Sigmoid colon (tissue), 7 donors: ENCODE results near the gene MORN4. TPM values are rescaled to one million over a fixed set of nuclear protein-coding genes. Genes with fewer than 3 reads are reported as not detected.

Experiments used
- DNase-seq: peaks from one replicate; pipeline ENCODE4 v3.0.0-alpha.2; 2019
- H3K27ac ChIP-seq, 4 donors: fragments of 200-600 bp; sonication (generic); one replicate each; pipeline ENCODE4 v1.5.1; 2016 to 2019; ENCODE audit warnings: mild to moderate bottlenecking in 1 of 4
- H3K27me3 ChIP-seq, 3 donors: fragments of 200-600 bp; sonication (generic); one replicate each; pipeline ENCODE4 v1.5.1; 2019; ENCODE audit warnings: mild to moderate bottlenecking in 1 of 3
- H3K36me3 ChIP-seq, 4 donors: fragments of 200-600 bp; sonication (generic); one replicate each; pipeline ENCODE4 v1.5.1; 2016 to 2019
- H3K4me1 ChIP-seq, 4 donors: fragments of 200-600 bp; sonication (generic); one replicate each; pipeline ENCODE4 v1.5.1; 2017 to 2019
- H3K4me3 ChIP-seq, 4 donors: fragments of 200-600 bp; sonication (generic); one replicate each; pipeline ENCODE4 v1.5.1; 2017 to 2019; ENCODE audit warnings: mild to moderate bottlenecking in 2 of 4, moderate library complexity in 1 of 4
- H3K9me3 ChIP-seq, 4 donors: fragments of 200-600 bp in 3 of 4; sonication (generic) in 3 of 4; one replicate each; pipeline versions ENCODE4 v1.5.1 to v1.6.1; 2013 to 2019
- CTCF ChIP-seq, 4 experiments: fragments of 450-650 bp in 3 of 4; fragments of 200-600 bp in 1 of 4; IDR thresholded peaks; one replicate each; pipeline ENCODE4 v1.5.1; 2016 to 2019; ENCODE audit warnings: antibody characterized with exemption in 4 of 4, mild to moderate bottlenecking in 3 of 4, moderate library complexity in 2 of 4
- EP300 ChIP-seq, 4 donors: sonication (generic); formaldehyde crosslinking; IDR thresholded peaks; one replicate each; pipeline ENCODE4 v1.6.1; 2017; ENCODE audit warnings: antibody characterized with exemption in 4 of 4
- POLR2A ChIP-seq, 2 donors: fragments of 450-650 bp; IDR thresholded peaks; one replicate each; pipeline ENCODE4 v1.6.1; 2016; ENCODE audit warnings: antibody characterized with exemption in 2 of 2, mild to moderate bottlenecking in 2 of 2, moderate library complexity in 2 of 2
- POLR2AphosphoS5 ChIP-seq, 4 donors: sonication (generic); formaldehyde crosslinking; IDR thresholded peaks; one replicate each; pipeline ENCODE4 v1.6.1; 2017; ENCODE audit warnings: antibody characterized with exemption in 4 of 4
- WGBS, 2 donors: extraction: QIAGEN DNeasy Blood & Tissue Kit; methylation state at CpG; one replicate each; pipeline ENCODE4 v1.1.7; 2013; 5-methylcytosine and 5-hydroxymethylcytosine counted together
- intact Hi-C: fragments of 100-400 bp; cut with DNase I; formaldehyde crosslinking; loops from one replicate; pipeline ENCODE4 v1.15.1; 2023
- polyA plus RNA-seq, 3 donors: library from polyadenylated mRNA; stranded (reverse); fragments of 200-250 nt; gene quantifications; one replicate each; pipeline ENCODE4 v1.2.3, GENCODE V29; 2013
- total RNA-seq, 4 donors: library from RNA; depleted of rRNA; stranded (reverse); fragments of >200 nt; gene quantifications; one replicate each; pipeline ENCODE4 v1.1.0, GENCODE V29; 2016
- donor health status: healthy with polysubstance abuse.
- donor health status: Bipolar disorder and iron deficiency.
- donor health status: healthy.

Gene MORN4
- total and polyA plus RNA-seq, 7 donors, result 0.83 to 23.4 (median 2.5) TPM

- H3K9me3 ChIP-seq, result no peaks in the 10 kb centered on the region
- no peak overlapping the region for H3K4me3 ChIP-seq
- no peak for TF ChIP-seq POLR2A (IDR thresholded peaks at IDR 0.05)
- no peak for TF ChIP-seq POLR2AphosphoS5 (IDR thresholded peaks at IDR 0.05)
- no peak for TF ChIP-seq EP300 (IDR thresholded peaks at IDR 0.05)
- TF ChIP-seq CTCF (IDR thresholded peaks at IDR 0.05), result no peak
- H3K27me3 ChIP-seq, result no peaks in the 10 kb centered on the region
- intact Hi-C loops, result no loop called here
- WGBS, 2 donors, result 94% methylated on average over 19 of the region's 19 CpGs
- no peaks in the 10 kb centered on the region for H3K36me3 ChIP-seq
- H3K27ac ChIP-seq, result no peak overlapping the region
- no peak for DNase-seq
- H3K4me1 ChIP-seq, result peaks cover 0 to 32% (median 30%) of the 10 kb centered on the region in 4 donors
Observed at GRCh38 chr10:97598407-97599271, 34.7 kb downstream of the MORN4 start.

GRCh38 chr10:97597778-97598177 is 35.5 kb downstream of the MORN4 start:
- no peak for DNase-seq
- H3K4me3 ChIP-seq, result no peak overlapping the region
- TF ChIP-seq POLR2AphosphoS5 (IDR thresholded peaks at IDR 0.05) (no peak), CTCF (IDR thresholded peaks at IDR 0.05) (no peak)
- no peaks in the 10 kb centered on the region for H3K36me3 ChIP-seq
- H3K4me1 ChIP-seq, result peaks cover 0 to 39% (median 37%) of the 10 kb centered on the region in 4 donors
- no peaks in the 10 kb centered on the region for H3K9me3 ChIP-seq
- 88 to 93% methylated on average over 2 of the region's 2 CpGs for WGBS, 2 donors
- H3K27ac ChIP-seq, result peak overlapping the region in 3 of 4 donors; percentile 85 to 97 (median 91)
- H3K27me3 ChIP-seq, result no peaks in the 10 kb centered on the region
- intact Hi-C loops, result no loop called here

GRCh38 chr10:97596101-97597082 is 36.9 kb downstream of the MORN4 start:
- peak; percentile 89 for DNase-seq
- no peak overlapping the region for H3K4me3 ChIP-seq
- TF ChIP-seq POLR2AphosphoS5 (IDR thresholded peaks at IDR 0.05) (peak; percentile 37 to 75 (median 52)), EP300 (IDR thresholded peaks at IDR 0.05) (peak in 3 of 4 donors; percentile 0 to 81 (median 64)), POLR2A (IDR thresholded peaks at IDR 0.05) (no peak), CTCF (IDR thresholded peaks at IDR 0.05) (no peak)
- peak overlapping the region; percentile 82 to 97 (median 88) for H3K27ac ChIP-seq
- 60 to 67% methylated on average over 10 of the region's 10 CpGs for WGBS, 2 donors
- intact Hi-C loops, result no loop called here
- H3K9me3 ChIP-seq, result no peaks in the 10 kb centered on the region
- no peaks in the 10 kb centered on the region for H3K27me3 ChIP-seq
- H3K4me1 ChIP-seq, result peaks cover 0 to 39% (median 37%) of the 10 kb centered on the region in 4 donors
- H3K36me3 ChIP-seq, result no peaks in the 10 kb centered on the region

- intact Hi-C loops, result no loop called here
- TF ChIP-seq EP300 (IDR thresholded peaks at IDR 0.05) (no peak), CTCF (IDR thresholded peaks at IDR 0.05) (no peak), POLR2A (IDR thresholded peaks at IDR 0.05) (no peak), POLR2AphosphoS5 (IDR thresholded peaks at IDR 0.05) (no peak)
- Histone ChIP-seq H3K4me1 (peaks cover 0 to 39% (median 37%) of the 10 kb centered on the region in 4 donors), H3K36me3 (no peaks in the 10 kb centered on the region), H3K27ac (peak overlapping the region in 3 of 4 donors; percentile 15 to 97 (median 67)), H3K9me3 (no peaks in the 10 kb centered on the region), H3K27me3 (no peaks in the 10 kb centered on the region), H3K4me3 (no peak overlapping the region)
- WGBS, 2 donors, result 81 to 89% methylated on average over 4 of the region's 4 CpGs
- DNase-seq, result no peak
Observed at GRCh38 chr10:97593421-97593820, 39.9 kb downstream of the MORN4 start.
